IMR-90 (cell line): ENCODE data around the gene FCHSD2. TPM values are rescaled to one million over a fixed set of nuclear protein-coding genes. Genes with fewer than 3 reads are reported as not detected.

Source experiments
- ATAC-seq: fragments of 200-7000 bp; cut with Tn5 transposase; 2 replicates; pipeline ENCODE4 v1.9.1; 2020; ENCODE audit warnings: low read depth, mild to moderate bottlenecking, moderate library complexity
- BruUV-seq: library from RNA; stranded (reverse); fragments of 400-500 nt; replicated peaks from 2 replicates; lab custom pipeline; 2021; lab: Mats Ljungman, UMichigan
- CTCF ChIA-PET: fragments of 300-600 bp; formaldehyde crosslinking; extraction: SDS; loops from one replicate; lab custom pipeline; 2021; ENCODE audit warnings: antibody characterized with exemption; lab: Yijun Ruan, JAX
- POLR2A ChIA-PET: fragments of 300-600 bp; sonication (Branson Sonifier 250); formaldehyde crosslinking; loops from one replicate; lab custom pipeline; 2022; ENCODE audit warnings: antibody characterized with exemption; ENCODE audit not compliant: unreplicated experiment; lab: Charles Lee
- DNase-seq: peaks from one replicate; pipeline ENCODE4 v3.0.0; 2013
- H2AFZ ChIP-seq: replicated peaks from 2 replicates; pipeline ENCODE3; 2013; ENCODE audit warnings: low read length, mild to moderate bottlenecking; ENCODE audit not compliant: poor library complexity
- H2AK5ac ChIP-seq: 2 replicates; pipeline ENCODE4 v1.6.1; 2013; ENCODE audit warnings: low read depth, low read length, inconsistent platforms
- H2AK9ac ChIP-seq: replicated peaks from 2 replicates; pipeline ENCODE3; 2013; ENCODE audit warnings: mild to moderate bottlenecking, low read depth, low read length, moderate library complexity; ENCODE audit not compliant: poor library complexity
- H2BK120ac ChIP-seq: 2 replicates; pipeline ENCODE4 v1.6.1; 2013; ENCODE audit warnings: low read depth, low read length, inconsistent platforms
- H2BK15ac ChIP-seq: 3 replicates; pipeline ENCODE4 v1.6.1; 2013; ENCODE audit warnings: low read depth, low read length, inconsistent platforms
- H2BK20ac ChIP-seq: 2 replicates; pipeline ENCODE4 v1.6.1; 2013; ENCODE audit warnings: low read depth, mild to moderate bottlenecking, inconsistent platforms, low read length, moderate library complexity
- H2BK5ac ChIP-seq: 2 replicates; pipeline ENCODE4 v1.6.1; 2013; ENCODE audit warnings: mild to moderate bottlenecking, low read depth, low read length, inconsistent platforms; ENCODE audit not compliant: poor library complexity, severe bottlenecking
- H3K14ac ChIP-seq: replicated peaks from 2 replicates; pipeline ENCODE4 v1.6.1; 2013; ENCODE audit warnings: low read depth, low read length, inconsistent platforms
- H3K18ac ChIP-seq: 2 replicates; pipeline ENCODE4 v1.6.1; 2013; ENCODE audit warnings: low read depth, low read length, control low read depth
- H3K23ac ChIP-seq: 2 replicates; pipeline ENCODE4 v1.6.1; 2013; ENCODE audit warnings: low read depth, low read length, inconsistent platforms
- H3K27ac ChIP-seq: 2 replicates; pipeline ENCODE4 v1.5.1; 2013; ENCODE audit warnings: mild to moderate bottlenecking, control low read depth, low read length; ENCODE audit not compliant: insufficient read depth
- H3K27me3 ChIP-seq: 2 replicates; pipeline ENCODE4 v1.6.1; 2013; ENCODE audit warnings: low read length; ENCODE audit not compliant: control insufficient read depth, insufficient read depth
- H3K36me3 ChIP-seq: 2 replicates; pipeline ENCODE4 v1.6.1; 2013; ENCODE audit warnings: low read length, mixed read lengths; ENCODE audit not compliant: control insufficient read depth, insufficient read depth
- H3K4ac ChIP-seq: 2 replicates; pipeline ENCODE4 v1.6.1; 2013; ENCODE audit warnings: low read depth, low read length, inconsistent platforms
- H3K4me1 ChIP-seq: 2 replicates; pipeline ENCODE4 v1.6.1; 2013; ENCODE audit warnings: low read length, mixed read lengths; ENCODE audit not compliant: control insufficient read depth, insufficient read depth
- H3K4me2 ChIP-seq: 2 replicates; pipeline ENCODE4 v1.6.1; 2013; ENCODE audit warnings: low read depth, mild to moderate bottlenecking, control low read depth, low read length, moderate library complexity
- H3K4me3 ChIP-seq: 2 replicates; pipeline ENCODE4 v1.5.1; 2013; ENCODE audit warnings: low read depth, mild to moderate bottlenecking, control low read depth, low read length, moderate library complexity; ENCODE audit not compliant: insufficient read depth
- H3K56ac ChIP-seq: 2 replicates; pipeline ENCODE4 v1.6.1; 2013; ENCODE audit warnings: low read length, inconsistent platforms; ENCODE audit not compliant: insufficient read depth; ENCODE audit errors: extremely low read depth
- H3K79me1 ChIP-seq, 2 experiments: 2 replicates each; pipeline ENCODE4 v1.6.1; 2013; ENCODE audit warnings: low read length in 2 of 2, inconsistent platforms in 1 of 2, low read depth in 1 of 2
- H3K9ac ChIP-seq: 2 replicates; pipeline ENCODE4 v1.6.1; 2013; ENCODE audit warnings: low read depth, low read length, control low read depth
- H3K9me1 ChIP-seq: 2 replicates; pipeline ENCODE4 v1.6.1; 2013; ENCODE audit warnings: low read length, inconsistent platforms; ENCODE audit not compliant: insufficient read depth
- H3K9me3 ChIP-seq: 2 replicates; pipeline ENCODE4 v1.6.1; 2013; ENCODE audit warnings: low read length; ENCODE audit not compliant: control insufficient read depth, insufficient read depth
- H4K20me1 ChIP-seq: 2 replicates; pipeline ENCODE4 v1.6.1; 2013; ENCODE audit warnings: low read length, inconsistent platforms; ENCODE audit not compliant: insufficient read depth
- H4K5ac ChIP-seq: 2 replicates; pipeline ENCODE4 v1.6.1; 2013; ENCODE audit warnings: mild to moderate bottlenecking, low read depth, low read length, control low read depth
- H4K8ac ChIP-seq, 2 experiments: 2 replicates each; pipeline ENCODE4 v1.6.1; 2013; ENCODE audit warnings: low read depth in 2 of 2, low read length in 2 of 2, control low read depth in 1 of 2, inconsistent platforms in 1 of 2
- H4K91ac ChIP-seq: 2 replicates; pipeline ENCODE4 v1.6.1; 2013; ENCODE audit warnings: low read depth, low read length, inconsistent platforms; ENCODE audit not compliant: insufficient read depth
- MAZ ChIP-seq: IDR thresholded peaks from 2 replicates; pipeline ENCODE4 v1.6.1; 2012; ENCODE audit warnings: low read depth, mild to moderate bottlenecking, low read length, improper control_type of control experiment, moderate library complexity, borderline replicate concordance
- RFX5 ChIP-seq: IDR thresholded peaks from 2 replicates; pipeline ENCODE4 v1.8.0; 2012; ENCODE audit warnings: low read depth, mild to moderate bottlenecking, low read length, moderate library complexity
- WGBS, 2 experiments: methylation state at CpG; one replicate each; pipeline versions ENCODE4 v1.1.5 to v1.1.7; 2013; ENCODE audit warnings: missing lambda C conversion rate in 2 of 2; ENCODE audit not compliant: insufficient read length in 1 of 2; ENCODE audit errors: extremely low coverage in 2 of 2; 5-methylcytosine and 5-hydroxymethylcytosine counted together
- dilution Hi-C: fragments of 300-500 bp; cut with HindIII; formaldehyde crosslinking; loops from one replicate; pipeline ENCODE4 v1.14.3; 2018; ENCODE audit warnings: low sequenced_read_pairs; ENCODE audit not compliant: unreplicated experiment
- in situ Hi-C: fragments of 300-500 bp; cut with MboI; formaldehyde crosslinking; loops from 3 replicates; pipeline ENCODE4 v1.14.3; 2019; ENCODE audit warnings: low sequenced_read_pairs, inconsistent platforms, mixed read lengths
- intact Hi-C: fragments of 100-400 bp; cut with micrococcal nuclease; formaldehyde crosslinking; loops from 2 replicates; pipeline ENCODE4 v1.10.0; 2022
- polyA plus RNA-seq, 3 experiments: library from polyadenylated mRNA; depleted of rRNA; stranded (reverse); fragments of >200 nt; gene quantifications; 2 replicates each; pipeline ENCODE4 v1.2.3, GENCODE V29; 2012; ENCODE audit warnings: low replicate concordance in 1 of 3
- total RNA-seq: library from RNA; depleted of rRNA; stranded (reverse); fragments of >200 nt; gene quantifications from 2 replicates; pipeline ENCODE4 v1.2.3, GENCODE V29; 2012

FCHSD2 gene
- total and polyA plus RNA-seq, 2 of the 4 experiments (the other 2 are of a cell fraction), result 5.9 to 18.7 TPM

DNA sequence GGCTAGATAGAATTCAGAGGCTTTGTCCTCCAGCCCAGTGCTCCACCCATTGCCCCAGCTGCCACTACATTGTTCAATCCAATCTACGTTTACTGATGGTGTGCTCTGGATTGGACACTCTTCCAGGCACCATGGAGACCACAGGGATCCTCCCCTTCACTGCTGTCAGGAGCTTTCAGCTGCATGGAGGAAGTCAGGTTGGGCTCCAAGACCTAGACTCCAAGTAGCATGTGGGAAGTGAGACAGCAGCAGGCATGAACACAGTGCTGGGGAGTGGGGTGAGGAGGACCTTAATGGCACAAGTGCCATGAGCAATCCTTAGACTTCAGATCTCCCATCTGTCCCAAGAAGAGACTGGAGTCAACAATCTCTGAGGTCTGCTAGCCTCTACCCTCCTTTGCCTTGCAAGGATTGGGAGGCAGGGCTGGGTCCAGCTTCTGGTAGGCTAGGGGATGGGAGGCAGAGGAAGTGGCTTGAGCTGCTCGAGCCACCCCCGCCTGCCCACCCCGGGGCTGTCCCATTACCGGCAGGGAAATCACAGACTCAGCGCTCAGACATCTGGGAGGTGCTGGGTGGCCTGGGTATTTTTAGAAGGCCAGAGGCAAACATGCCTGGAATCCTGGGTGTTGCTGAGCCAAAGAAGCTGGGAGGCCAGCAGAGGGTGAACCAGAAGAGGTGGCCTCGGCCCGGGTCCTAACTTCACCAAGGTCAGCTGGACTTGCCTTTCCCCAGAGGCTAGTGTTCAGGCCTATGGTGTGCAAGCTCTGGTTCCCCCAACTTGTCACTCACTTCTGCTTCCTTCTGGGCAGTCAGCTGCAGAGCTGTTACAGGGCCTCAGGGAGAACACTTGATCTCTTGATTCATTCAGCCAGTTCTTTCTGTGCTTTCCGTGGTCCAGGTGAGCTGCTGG, 15.2 kb upstream of the FCHSD2 start:
- Histone ChIP-seq H3K79me1 (peaks cover 0 to 28% of the 10 kb centered on the region in 2 experiments; a peak in 2 of 4 replicates), H3K9me1 (peaks cover 38% of the 10 kb centered on the region), H2BK120ac (peak overlapping the region; percentile 97), H3K27me3 (no peaks in the 10 kb centered on the region), H4K8ac (peak overlapping the region; percentile 91 to 99), H3K36me3 (no peaks in the 10 kb centered on the region), H4K20me1 (no peaks in the 10 kb centered on the region), H3K4ac (peak overlapping the region; percentile 99), H2BK5ac (peak overlapping the region; percentile 96), H3K14ac (peak overlapping the region; percentile 96), H4K5ac (peak overlapping the region; percentile 88), H4K91ac (peak overlapping the region; percentile 97), H3K23ac (peak overlapping the region; percentile 95), H2AK9ac (peak overlapping the region; percentile 76), H3K4me3 (no peak overlapping the region), H3K9ac (peak overlapping the region; percentile 7; the same call in 1 of the 2 replicates), H2AK5ac (peak overlapping the region; percentile 100), H3K9me3 (no peaks in the 10 kb centered on the region), H2AFZ (peak overlapping the region; percentile 87), H2BK20ac (peak overlapping the region; percentile 99), H2BK15ac (peak overlapping the region; percentile 100), H3K18ac (peak overlapping the region; percentile 95), H3K4me1 (peaks cover 42% of the 10 kb centered on the region), H3K56ac (peak overlapping the region; percentile 88; the same call in 1 of the 2 replicates), H3K4me2 (peak overlapping the region; percentile 51), H3K27ac (peak overlapping the region; percentile 88)
- peak; percentile 81 for DNase-seq
- TF ChIP-seq RFX5 (no peak), MAZ (0 out of 2 replicates have a peak, but pooled peaks have one; percentile 39)
- ChIA-PET CTCF (interaction anchor here (0.8 to 3.9 kb wide), 2 partner anchors 15 to 24 kb away, joined by 3 to 16 read pairs; partner anchors contain the start of gene FCHSD2), POLR2A (interaction anchor here (0.8 to 1.2 kb wide), 3 partner anchors 14 to 15 kb away, joined by 3 to 5 read pairs (median 4); no protein-coding TSS in a partner anchor)
- in situ Hi-C loops (no loop called here), dilution Hi-C loops (no loop called here), intact Hi-C loops (loop anchor here (1.0 kb wide), 1 partner anchor 15 kb away; the partner anchor contains the start of gene FCHSD2)
- 7% methylated on average over 6 of the region's 9 CpGs; no CpG with 5 or more reads in 1 of the 2 experiments for WGBS, 2 experiments
- no TSS peak for BruUV-seq
- peak; percentile 87 for ATAC-seq
